Suppressor macrophage (primary cell): ENCODE measurements around the gene BMPR1B.
"Not testable (repeated sequence)": the region's sequence is repeated elsewhere in the genome, so short reads cannot be mapped to it uniquely, and the experiment has no call there.

Source experiments
- DNase-seq, 4 experiments: peaks; one replicate each; pipeline ENCODE4 v3.0.0-alpha.2; 2020 to 2022

The BMPR1B gene

GRCh38 chr4:94834501-94834900 is 76.7 kb downstream of the BMPR1B start:
- no peak for DNase-seq

GRCh38 chr4:94841166-94841863 is 83.6 kb downstream of the BMPR1B start:
- DNase-seq: not testable (repeated sequence)

DNA sequence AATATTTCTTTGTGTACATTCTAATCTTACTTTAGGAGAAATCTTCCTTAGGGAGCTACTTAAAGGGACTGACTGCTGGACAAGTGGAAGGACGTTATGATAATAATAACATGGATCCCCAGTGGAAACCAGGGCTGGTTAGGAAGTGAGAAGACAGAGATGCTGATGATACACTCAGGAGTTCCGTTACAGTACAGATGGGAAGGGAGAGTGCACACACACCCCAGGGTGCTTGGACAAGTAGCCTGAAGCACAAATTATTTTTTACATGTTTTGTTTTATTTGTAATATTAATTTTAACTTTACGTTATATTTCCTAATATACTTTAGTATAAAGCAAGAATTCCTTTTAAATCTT is 84.1 kb downstream of the BMPR1B start:
- no peak for DNase-seq

GRCh38 chr4:94843216-94843615 is 85.5 kb downstream of the BMPR1B start:
- DNase-seq: no peak

GRCh38 chr4:94848326-94848725 is 90.6 kb downstream of the BMPR1B start:
- DNase-seq: no peak

DNA sequence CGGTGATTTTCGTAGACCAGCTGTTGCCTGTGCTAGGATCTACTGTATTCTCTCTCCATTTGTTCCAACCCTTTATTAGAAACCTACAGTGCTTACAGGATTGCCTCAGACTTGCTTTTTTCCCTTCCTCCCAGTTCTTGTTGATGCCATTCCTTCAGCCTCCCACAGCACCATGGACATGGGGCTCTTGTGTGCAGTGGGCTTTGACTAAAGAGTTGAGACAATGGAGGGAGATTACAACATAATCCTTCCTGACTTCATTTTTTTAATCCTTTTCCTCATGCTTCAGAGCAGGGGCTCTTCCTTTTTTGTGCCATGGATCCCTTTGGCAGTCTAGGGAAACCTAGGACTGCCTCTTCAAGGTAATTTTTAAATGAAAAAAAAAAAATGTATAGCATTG is 92.1 kb downstream of the BMPR1B start:
- no peak for DNase-seq

GRCh38 chr4:94852616-94853015 is 94.9 kb downstream of the BMPR1B start:
- DNase-seq: no peak

- no peak for DNase-seq
These were observed 98.3 kb downstream of the BMPR1B start for GRCh38 chr4:94856030-94856429.

GRCh38 chr4:94870146-94870545 is 112.4 kb downstream of the BMPR1B start:
- DNase-seq: no peak

GRCh38 chr4:94871644-94872305 is 114.0 kb downstream of the BMPR1B start:
- no peak for DNase-seq

GRCh38 chr4:94877973-94878372 is 120.2 kb downstream of the BMPR1B start:
- no peak for DNase-seq

DNA sequence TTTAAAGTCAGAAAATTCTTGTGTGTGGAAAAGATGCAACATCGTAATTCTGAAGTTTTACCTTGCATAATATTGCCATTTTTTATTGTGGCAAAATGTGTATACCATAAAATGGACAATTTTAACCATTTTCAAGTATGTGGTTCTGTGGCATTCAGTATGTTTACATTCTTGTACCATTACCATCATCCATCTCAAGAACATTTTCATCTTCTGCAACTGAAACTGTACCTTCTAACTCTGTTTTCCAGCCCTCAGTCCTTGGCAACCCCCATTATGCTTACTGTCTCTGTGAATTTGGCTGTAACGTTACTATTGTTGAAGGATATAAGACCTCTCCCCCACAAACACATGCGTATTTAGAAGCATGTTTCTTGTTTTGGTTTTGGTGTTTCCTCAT is 123.2 kb downstream of the BMPR1B start:
- DNase-seq: no peak

- no peak for DNase-seq
These were observed 125.0 kb downstream of the BMPR1B start for GRCh38 chr4:94882756-94883155.

DNA sequence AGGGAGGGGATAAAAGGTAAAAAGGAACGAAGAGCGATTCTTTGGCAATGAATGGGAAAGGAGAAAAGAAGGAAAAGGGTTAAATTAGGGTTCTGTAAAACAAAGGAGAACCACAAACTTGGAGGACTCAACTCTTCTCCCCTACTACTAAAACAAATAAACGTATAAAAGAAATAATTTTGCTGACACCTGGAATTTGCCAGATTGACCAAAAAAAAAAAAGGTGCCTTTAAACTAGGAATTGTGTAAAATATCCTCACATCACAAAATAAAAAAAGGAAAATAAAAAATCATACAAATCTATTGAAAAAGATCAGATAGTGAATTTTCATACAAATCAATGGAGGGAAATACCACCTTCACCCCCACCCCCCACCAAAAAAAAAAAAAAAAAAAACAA is 129.3 kb downstream of the BMPR1B start:
- DNase-seq: no peak

GRCh38 chr4:94889523-94889922 is 131.8 kb downstream of the BMPR1B start:
- no peak for DNase-seq

GRCh38 chr4:94889946-94890345 is 132.2 kb downstream of the BMPR1B start:
- no peak for DNase-seq

GRCh38 chr4:94890579-94890978 is 132.8 kb downstream of the BMPR1B start:
- no peak for DNase-seq

- no peak for DNase-seq
These were observed 134.3 kb downstream of the BMPR1B start for GRCh38 chr4:94892051-94892450.

GRCh38 chr4:94895081-94895480 is 137.3 kb downstream of the BMPR1B start:
- no peak for DNase-seq

DNA sequence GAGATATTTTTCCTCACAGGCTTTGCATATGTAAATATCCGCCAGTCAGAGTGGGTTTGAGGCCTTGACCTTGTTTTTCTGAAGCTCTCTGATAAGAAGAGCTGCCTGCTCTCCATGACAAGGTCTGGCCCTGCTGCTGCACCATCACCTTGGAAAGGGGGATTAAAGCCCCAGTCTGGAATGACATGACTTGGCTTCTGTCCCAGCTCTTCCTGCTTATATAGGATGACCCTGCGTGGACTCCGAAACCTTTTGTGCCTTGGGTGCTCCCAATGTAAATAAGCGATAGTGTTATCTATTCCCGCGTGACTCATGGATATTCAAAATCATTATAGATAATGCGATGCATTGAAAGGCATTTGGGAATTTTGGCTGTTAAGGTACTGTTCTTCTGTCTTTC is 139.3 kb downstream of the BMPR1B start:
- no peak for DNase-seq

DNA sequence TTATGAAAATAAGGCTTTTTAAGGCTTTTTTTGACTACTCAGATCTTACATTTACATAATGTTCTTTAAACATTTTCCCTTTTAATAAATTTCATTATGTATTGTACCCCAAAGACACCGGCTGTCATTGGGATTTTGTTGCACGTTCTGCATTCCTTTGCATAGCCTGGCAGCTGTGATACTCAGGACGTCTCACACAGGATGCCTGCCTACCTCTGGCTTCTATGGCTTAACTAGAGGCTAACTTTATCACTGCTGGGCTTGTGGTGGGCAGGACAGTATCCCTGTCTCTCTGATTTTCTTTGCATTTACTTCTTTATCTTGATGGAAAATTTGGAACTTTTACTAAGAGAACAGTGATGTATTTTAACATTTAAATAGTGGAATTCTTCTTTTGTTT is 147.8 kb downstream of the BMPR1B start:
- no peak for DNase-seq

DNA sequence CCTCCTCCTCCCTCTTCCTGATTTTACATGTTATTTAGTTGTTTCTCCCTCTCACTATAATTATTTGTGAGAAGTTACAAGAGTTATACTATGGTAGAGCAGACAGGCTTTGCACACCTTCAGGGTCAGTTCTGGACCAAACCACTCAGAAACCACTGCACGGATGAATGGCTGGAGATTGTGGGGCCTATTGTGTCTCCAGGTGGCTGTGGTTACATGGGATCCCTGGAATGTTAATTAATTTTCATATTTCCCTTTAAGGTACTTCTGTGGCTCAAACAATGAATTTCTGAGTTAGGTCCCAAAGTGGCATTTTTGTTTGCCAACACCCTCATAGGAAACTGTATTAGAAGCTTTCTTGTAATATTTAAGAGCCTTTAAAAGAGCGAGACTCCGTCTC is 151.9 kb downstream of the BMPR1B start:
- DNase-seq: no peak

GRCh38 chr4:94911106-94911505 is 153.4 kb downstream of the BMPR1B start:
- no peak for DNase-seq

DNA sequence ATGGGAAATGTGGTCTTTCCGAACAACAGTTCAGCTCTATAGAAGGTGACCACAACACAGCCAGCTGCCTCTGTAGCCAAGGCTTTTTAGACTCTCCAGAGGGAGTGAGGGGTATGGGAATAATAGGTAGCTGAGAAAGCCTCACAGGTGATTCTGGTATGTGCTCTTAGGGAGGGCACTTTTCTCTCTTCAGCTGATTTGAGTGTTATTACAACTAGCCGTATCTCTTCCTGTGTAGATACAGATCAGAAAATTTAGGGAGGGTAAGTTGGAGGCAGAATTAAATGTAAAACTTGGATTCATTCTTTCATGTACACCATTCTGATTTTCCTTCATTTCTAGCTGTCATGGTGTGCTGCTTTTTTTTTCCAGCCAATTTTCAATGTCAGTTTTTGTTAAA is 154.9 kb downstream of the BMPR1B start:
- no peak for DNase-seq

DNA sequence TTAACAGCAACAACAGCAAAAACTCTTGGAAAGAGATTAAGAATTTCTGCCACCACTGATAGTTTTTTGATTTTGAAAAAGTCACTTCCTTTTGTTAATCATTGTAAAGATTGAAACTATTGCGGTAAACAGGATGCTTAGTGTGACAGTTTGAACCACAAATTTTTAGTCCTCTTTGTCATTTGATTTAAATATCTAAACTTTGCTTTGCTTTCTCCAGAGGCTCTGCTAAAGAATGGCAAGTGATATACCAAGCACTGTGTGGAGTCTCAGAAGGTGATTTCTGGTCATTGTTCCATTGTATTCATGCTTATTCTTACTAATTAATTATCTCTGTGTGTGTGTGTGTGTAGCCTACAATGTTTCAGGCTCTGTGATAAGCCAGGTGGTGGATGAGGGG is 155.6 kb downstream of the BMPR1B start:
- DNase-seq: no peak
